ENCODE measurements around the gene RAB12. TPM values are rescaled to one million over a fixed set of nuclear protein-coding genes. Genes with fewer than 3 reads are reported as not detected.

Gene RAB12
- total RNA-seq, 6 experiments from 2014 or later, result 34.1 to 38.0 (median 36.4) TPM

DNA sequence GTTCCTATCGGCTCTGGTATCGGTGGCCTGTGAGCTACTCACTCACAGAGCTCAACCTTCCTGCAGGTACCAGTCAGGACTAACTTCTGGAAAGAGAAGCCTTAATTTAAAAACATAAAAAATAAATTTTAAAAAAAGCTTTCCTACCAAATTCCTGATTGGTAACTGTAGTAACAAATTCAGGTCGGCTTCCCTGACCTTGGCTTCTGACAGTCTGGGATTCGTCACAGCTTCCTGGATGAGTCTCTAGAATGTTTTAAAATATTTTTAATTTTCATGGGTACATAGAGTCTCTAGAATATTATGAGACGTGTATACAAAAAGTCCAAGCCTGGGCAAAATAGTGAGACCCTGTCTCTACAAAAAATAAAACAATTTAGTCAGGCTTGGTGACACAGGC, 51.1 kb downstream of the RAB12 start:
- Mint-ChIP-seq H3K36me3 (ENCODE audit: low read depth) (no peaks in the 10 kb centered on the region), H3K9me3 (no peaks in the 10 kb centered on the region), H3K27ac (no peak overlapping the region), H3K27me3 (ENCODE audit: insufficient read depth) (peaks cover 1% of the 10 kb centered on the region), H3K4me1 (ENCODE audit: low read depth) (peaks cover 26% of the 10 kb centered on the region), H3K4me3 (no peak overlapping the region; the same call in 1 of the 2 replicates)
- TF ChIP-seq, protein P1, sequence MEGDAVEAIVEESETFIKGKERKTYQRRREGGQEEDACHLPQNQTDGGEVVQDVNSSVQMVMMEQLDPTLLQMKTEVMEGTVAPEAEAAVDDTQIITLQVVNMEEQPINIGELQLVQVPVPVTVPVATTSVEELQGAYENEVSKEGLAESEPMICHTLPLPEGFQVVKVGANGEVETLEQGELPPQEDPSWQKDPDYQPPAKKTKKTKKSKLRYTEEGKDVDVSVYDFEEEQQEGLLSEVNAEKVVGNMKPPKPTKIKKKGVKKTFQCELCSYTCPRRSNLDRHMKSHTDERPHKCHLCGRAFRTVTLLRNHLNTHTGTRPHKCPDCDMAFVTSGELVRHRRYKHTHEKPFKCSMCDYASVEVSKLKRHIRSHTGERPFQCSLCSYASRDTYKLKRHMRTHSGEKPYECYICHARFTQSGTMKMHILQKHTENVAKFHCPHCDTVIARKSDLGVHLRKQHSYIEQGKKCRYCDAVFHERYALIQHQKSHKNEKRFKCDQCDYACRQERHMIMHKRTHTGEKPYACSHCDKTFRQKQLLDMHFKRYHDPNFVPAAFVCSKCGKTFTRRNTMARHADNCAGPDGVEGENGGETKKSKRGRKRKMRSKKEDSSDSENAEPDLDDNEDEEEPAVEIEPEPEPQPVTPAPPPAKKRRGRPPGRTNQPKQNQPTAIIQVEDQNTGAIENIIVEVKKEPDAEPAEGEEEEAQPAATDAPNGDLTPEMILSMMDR (IDR thresholded peaks at IDR 0.05), result no peak
- DNase-seq, result no peak

DNA sequence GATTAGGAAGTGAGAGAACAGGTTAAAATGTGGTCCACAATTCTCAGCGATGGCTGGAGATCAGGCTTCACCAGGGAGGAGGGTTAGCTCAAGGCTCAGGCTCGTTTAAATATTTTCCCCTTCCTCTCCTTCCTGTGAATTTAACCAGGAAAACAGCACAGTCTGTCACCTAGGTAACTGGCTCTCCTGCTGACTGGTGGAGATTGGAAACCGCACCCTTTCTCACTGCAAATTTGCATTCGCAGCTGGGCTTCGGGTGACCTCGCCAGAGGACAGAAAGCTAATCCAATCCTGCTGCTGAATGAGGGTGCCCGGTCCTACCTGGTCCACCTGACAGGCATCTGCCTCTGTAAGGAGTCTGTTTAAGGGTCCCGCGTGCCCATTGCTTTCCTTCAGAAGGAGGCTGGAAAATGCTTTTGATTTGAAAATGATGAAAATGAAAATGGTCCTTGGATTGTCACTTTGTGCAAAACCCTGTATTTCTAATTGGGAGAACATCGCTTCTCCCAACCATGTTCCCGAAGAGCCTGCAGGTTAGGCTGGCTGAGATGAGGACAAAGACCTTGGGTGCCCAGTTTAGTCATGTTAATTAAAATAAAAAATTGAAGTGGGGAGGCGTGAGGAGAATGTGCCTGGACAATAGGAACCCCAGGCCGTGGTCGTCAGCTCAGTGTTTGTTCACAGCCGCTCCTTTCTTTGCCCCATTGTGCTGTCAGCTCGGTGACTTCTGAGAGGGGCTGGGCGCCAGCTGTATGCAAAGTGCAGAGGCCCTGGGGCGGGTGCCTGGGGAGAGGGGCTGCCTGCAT, 52.7 kb downstream of the RAB12 start:
- no peak overlapping the region for H3K27ac Mint-ChIP-seq

DNA sequence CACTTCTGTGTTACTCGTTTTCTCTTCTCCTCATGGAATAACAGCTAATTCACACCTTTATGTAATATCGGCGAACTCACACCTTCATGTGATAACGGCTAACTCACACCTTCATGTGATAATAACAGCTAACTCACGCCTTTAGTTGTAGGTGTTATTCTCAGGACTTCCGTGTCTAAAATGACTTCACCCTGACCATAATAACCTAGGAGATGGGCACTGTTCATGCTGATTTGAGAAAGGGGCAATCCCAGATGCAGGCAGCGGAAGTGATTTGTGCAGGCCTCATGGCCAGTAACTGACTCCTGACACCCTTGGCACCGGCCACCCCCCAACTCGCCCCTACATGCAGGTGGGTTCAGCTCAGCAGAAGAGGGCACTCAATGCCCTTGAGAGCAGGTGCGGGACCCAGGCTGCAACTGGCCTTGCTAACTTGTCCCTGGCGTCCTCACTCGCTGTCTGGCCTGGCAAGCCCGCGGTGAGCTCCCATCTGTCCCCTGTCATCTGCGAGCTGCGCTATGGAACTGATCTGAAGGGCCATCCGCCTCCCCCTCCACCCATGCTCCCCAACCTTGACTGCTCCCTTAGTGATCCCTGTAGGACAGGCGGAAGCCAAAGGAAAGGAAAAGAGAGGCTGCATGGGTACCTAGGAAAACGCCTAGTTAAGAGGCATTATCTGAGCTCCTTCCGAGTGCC, 53.5 kb downstream of the RAB12 start:
- Mint-ChIP-seq H3K27ac (no peak overlapping the region), H3K9me3 (no peaks in the 10 kb centered on the region), H3K4me3 (no peak overlapping the region), H3K27me3 (ENCODE audit: insufficient read depth) (peaks cover 1% of the 10 kb centered on the region), H3K36me3 (ENCODE audit: low read depth) (no peaks in the 10 kb centered on the region), H3K4me1 (ENCODE audit: low read depth) (peaks cover 30% of the 10 kb centered on the region)
- no peak for DNase-seq
- TF ChIP-seq, protein P1 (IDR thresholded peaks at IDR 0.05), result no peak

More for the DNA sequence above, 52.7 kb downstream of the RAB12 start:
- Mint-ChIP-seq H3K9me3 (no peaks in the 10 kb centered on the region), H3K4me3 (no peak overlapping the region), H3K36me3 (ENCODE audit: low read depth) (no peaks in the 10 kb centered on the region), H3K27me3 (ENCODE audit: insufficient read depth) (peaks cover 1% of the 10 kb centered on the region), H3K4me1 (ENCODE audit: low read depth) (peaks cover 26% of the 10 kb centered on the region)
- TF ChIP-seq, protein P1 (IDR thresholded peaks at IDR 0.05), result no peak
- no peak for DNase-seq

DNA sequence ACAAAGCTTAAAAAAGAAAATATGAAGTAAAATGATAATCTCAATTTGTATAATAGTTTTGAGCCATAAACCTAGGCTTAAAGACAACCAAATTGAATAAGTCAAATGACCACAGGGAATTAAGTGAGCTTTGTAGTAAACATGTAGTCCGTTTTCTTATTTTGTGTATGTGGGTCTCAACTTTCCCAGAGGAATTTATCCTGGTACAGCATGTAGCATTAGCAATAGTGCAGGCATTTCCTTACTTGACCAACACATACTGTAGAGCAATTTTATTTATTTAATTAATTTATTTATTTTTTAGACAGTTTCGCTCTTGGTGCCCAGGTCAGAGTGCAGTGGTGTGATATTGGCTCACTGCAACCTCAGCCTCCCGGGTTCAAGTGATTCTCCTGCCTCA, 58.6 kb downstream of the RAB12 start:
- Mint-ChIP-seq H3K36me3 (ENCODE audit: low read depth) (no peaks in the 10 kb centered on the region), H3K9me3 (no peaks in the 10 kb centered on the region), H3K27me3 (ENCODE audit: insufficient read depth) (peaks cover 2% of the 10 kb centered on the region; the same call in 1 of the 2 replicates), H3K27ac (no peak overlapping the region), H3K4me1 (ENCODE audit: low read depth) (peaks cover 23% of the 10 kb centered on the region), H3K4me3 (no peak overlapping the region)
- TF ChIP-seq, protein P1 (IDR thresholded peaks at IDR 0.05), result no peak
- DNase-seq, result no peak

DNA sequence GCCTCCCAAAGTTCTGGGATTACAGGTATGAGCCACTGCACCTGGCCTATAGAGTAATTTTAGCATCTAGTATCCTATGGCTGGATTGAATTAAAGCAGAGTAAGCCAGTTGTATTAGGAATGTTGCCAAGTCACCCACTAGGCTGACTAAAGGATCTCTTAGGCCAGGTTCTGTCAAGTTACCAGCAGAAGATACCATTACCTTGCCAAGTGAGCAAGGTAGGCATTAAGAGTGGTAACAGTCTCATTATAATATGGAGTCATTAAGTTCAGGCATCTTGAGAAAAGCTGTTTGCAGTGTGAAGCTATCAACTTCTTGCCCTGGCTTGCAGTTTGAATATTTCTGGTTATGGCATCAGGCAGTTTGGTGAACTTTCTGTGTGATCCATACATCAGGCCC, 59.1 kb downstream of the RAB12 start:
- TF ChIP-seq, protein P1 (IDR thresholded peaks at IDR 0.05), result no peak
- H3K4me3 Mint-ChIP-seq, result no peak overlapping the region
- no peaks in the 10 kb centered on the region for H3K36me3 Mint-ChIP-seq (ENCODE audit: low read depth)
- no peak overlapping the region for H3K27ac Mint-ChIP-seq
- H3K27me3 Mint-ChIP-seq (ENCODE audit: insufficient read depth), result peaks cover 2% of the 10 kb centered on the region; the same call in 1 of the 2 replicates
- H3K4me1 Mint-ChIP-seq (ENCODE audit: low read depth), result peaks cover 24% of the 10 kb centered on the region
- no peak for DNase-seq
- H3K9me3 Mint-ChIP-seq, result no peaks in the 10 kb centered on the region

Measured in HFFc6 (cell line).